HEK293 (cell line): Measurements from ENCODE around the gene NELL1.

ENCODE experiments used
- CTCF ChIA-PET: fragments of 350-600 bp; formaldehyde crosslinking; extraction: SDS; loops from one replicate; lab custom pipeline; 2021; ENCODE audit warnings: antibody characterized with exemption; lab: Yijun Ruan, JAX
- POLR2A ChIA-PET: fragments of 300-600 bp; formaldehyde crosslinking; extraction: SDS; loops from one replicate; lab custom pipeline; 2020; ENCODE audit warnings: antibody characterized with exemption, inconsistent platforms; lab: Yijun Ruan, JAX
- H3K27ac ChIP-seq: fragments of 200-500 bp; sonication (Bioruptor generic); 2 replicates; pipeline ENCODE4 v1.5.1; 2014; ENCODE audit warnings: low read depth, low read length, control low read depth, inconsistent platforms; ENCODE audit errors: extremely low read depth
- H3K36me3 ChIP-seq, 2 experiments: fragments of 200-500 bp in 1 of 2; sonication (Bioruptor generic) in 1 of 2; 1 replicate in 1 of 2; 2 replicates in 1 of 2; pipeline ENCODE4 v1.5.1; 2014 to 2017; ENCODE audit warnings: inconsistent platforms in 2 of 2, low read length in 2 of 2; ENCODE audit not compliant: control insufficient read depth in 2 of 2, insufficient read depth in 1 of 2
- H3K4me1 ChIP-seq: fragments of 200-500 bp; sonication (Bioruptor generic); 2 replicates; pipeline ENCODE4 v1.5.1; 2014; ENCODE audit warnings: mild to moderate bottlenecking, low read length, inconsistent platforms; ENCODE audit not compliant: control insufficient read depth, insufficient read depth
- H3K4me3 ChIP-seq: 2 replicates; pipeline ENCODE4 v1.5.1; 2011; ENCODE audit warnings: low read depth, mild to moderate bottlenecking, control low read depth, low read length, moderate library complexity
- H3K9me3 ChIP-seq: fragments of 200-500 bp; sonication (Bioruptor generic); 2 replicates; pipeline ENCODE4 v1.5.1; 2014; ENCODE audit warnings: low read depth, low read length, inconsistent platforms; ENCODE audit not compliant: control insufficient read depth, insufficient read depth
- GFI1B ChIP-seq: fragments of 450-650 bp; formaldehyde crosslinking; IDR thresholded peaks from 2 replicates; pipeline ENCODE4 v1.5.1; 2016; ENCODE audit warnings: missing biosample characterization, missing genetic modification characterization
- GLIS1 ChIP-seq: fragments of 450-650 bp; formaldehyde crosslinking; IDR thresholded peaks from 2 replicates; pipeline ENCODE4 v1.5.1; 2016; ENCODE audit warnings: missing biosample characterization, missing genetic modification characterization
- HOXA7 ChIP-seq: sonication (generic); formaldehyde crosslinking; IDR thresholded peaks from 2 replicates; pipeline ENCODE4 v1.8.1; 2022; ENCODE audit warnings: missing genetic modification reagents, borderline replicate concordance
- MYNN ChIP-seq: fragments of 450-650 bp; formaldehyde crosslinking; IDR thresholded peaks from 2 replicates; pipeline ENCODE4 v1.5.1; 2016; ENCODE audit warnings: missing biosample characterization, missing genetic modification characterization, borderline replicate concordance
- RBAK ChIP-seq: fragments of 450-650 bp; formaldehyde crosslinking; IDR thresholded peaks from 2 replicates; pipeline ENCODE4 v1.5.1; 2016; ENCODE audit warnings: missing biosample characterization, missing genetic modification characterization
- SALL2 ChIP-seq: fragments of 450-650 bp; formaldehyde crosslinking; IDR thresholded peaks from 2 replicates; pipeline ENCODE4 v1.5.0; 2017; ENCODE audit warnings: missing biosample characterization, mild to moderate bottlenecking, missing genetic modification characterization, borderline replicate concordance
- SP2 ChIP-seq: fragments of 450-650 bp; formaldehyde crosslinking; IDR thresholded peaks from 2 replicates; pipeline ENCODE4 v1.5.1; 2016; ENCODE audit warnings: missing biosample characterization, missing genetic modification characterization
- ZNF112 ChIP-seq: fragments of 450-650 bp; formaldehyde crosslinking; IDR thresholded peaks from 2 replicates; pipeline ENCODE4 v1.5.0; 2017; ENCODE audit warnings: missing biosample characterization, missing genetic modification characterization
- ZNF202 ChIP-seq: fragments of 450-650 bp; formaldehyde crosslinking; IDR thresholded peaks from 2 replicates; pipeline ENCODE4 v1.5.1; 2016; ENCODE audit warnings: missing biosample characterization, missing genetic modification characterization, borderline replicate concordance
- ZNF274 ChIP-seq, 2 experiments: fragments of 200-500 bp in 1 of 2; fragments of 450-650 bp in 1 of 2; sonication (Bioruptor generic) in 1 of 2; formaldehyde crosslinking in 1 of 2; IDR thresholded peaks; 2 replicates each; pipeline versions ENCODE4 v1.5.1 to v1.6.1; 2014 to 2016; ENCODE audit warnings: borderline replicate concordance in 1 of 2, inconsistent platforms in 1 of 2, low read length in 1 of 2, missing biosample characterization in 1 of 2, missing genetic modification characterization in 1 of 2
- ZNF433 ChIP-seq: fragments of 450-650 bp; formaldehyde crosslinking; IDR thresholded peaks from 2 replicates; pipeline ENCODE4 v1.5.1; 2016; ENCODE audit warnings: missing biosample characterization, missing genetic modification characterization, low read depth
- ZNF791 ChIP-seq: fragments of 450-650 bp; formaldehyde crosslinking; IDR thresholded peaks from 2 replicates; pipeline ENCODE4 v1.5.1; 2016; ENCODE audit warnings: missing biosample characterization, missing genetic modification characterization
- TF ChIP-seq, protein P1 (sequence below): fragments of 450-650 bp; formaldehyde crosslinking; IDR thresholded peaks from 2 replicates; pipeline ENCODE4 v1.5.1; 2016; ENCODE audit warnings: missing biosample characterization, missing genetic modification characterization
- TF ChIP-seq, protein P2 (sequence below): fragments of 450-650 bp; formaldehyde crosslinking; IDR thresholded peaks from 2 replicates; pipeline ENCODE4 v1.5.1; 2016; ENCODE audit warnings: missing biosample characterization, missing genetic modification characterization
- TF ChIP-seq, protein P3 (sequence below): fragments of 450-650 bp; formaldehyde crosslinking; IDR thresholded peaks from 2 replicates; pipeline ENCODE4 v1.5.1; 2016; ENCODE audit warnings: missing biosample characterization, missing genetic modification characterization
- TF ChIP-seq, protein P4 (sequence below): fragments of 450-650 bp; formaldehyde crosslinking; IDR thresholded peaks from 2 replicates; pipeline ENCODE4 v1.5.1; 2017; ENCODE audit warnings: missing biosample characterization, missing genetic modification characterization
- TF ChIP-seq, protein P5 (sequence below): fragments of 450-650 bp; formaldehyde crosslinking; IDR thresholded peaks from 2 replicates; pipeline ENCODE4 v1.5.1; 2017; ENCODE audit warnings: missing biosample characterization, mild to moderate bottlenecking, missing genetic modification characterization, moderate library complexity

NELL1 gene

DNA sequence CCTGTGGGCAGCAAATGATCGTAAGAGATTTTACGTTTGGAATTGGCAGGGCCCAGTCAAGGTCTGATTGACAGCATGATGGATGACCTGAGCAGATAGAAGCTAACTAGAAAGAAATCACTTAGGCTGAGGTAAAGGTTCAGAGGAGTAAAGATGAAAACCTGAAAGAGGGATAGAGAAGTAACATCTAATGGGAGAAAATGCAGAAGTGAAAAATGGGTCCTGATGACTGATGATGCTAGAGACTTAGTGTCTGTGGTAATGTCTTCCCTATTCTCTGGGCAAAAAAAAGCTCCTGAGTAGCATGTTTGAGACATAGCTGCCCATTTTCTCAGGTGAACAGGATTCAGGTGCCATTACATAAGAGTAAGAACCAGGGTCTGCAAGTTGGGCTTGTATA is 894.7 kb downstream of the NELL1 start (continued):
- TF ChIP-seq, protein P1, sequence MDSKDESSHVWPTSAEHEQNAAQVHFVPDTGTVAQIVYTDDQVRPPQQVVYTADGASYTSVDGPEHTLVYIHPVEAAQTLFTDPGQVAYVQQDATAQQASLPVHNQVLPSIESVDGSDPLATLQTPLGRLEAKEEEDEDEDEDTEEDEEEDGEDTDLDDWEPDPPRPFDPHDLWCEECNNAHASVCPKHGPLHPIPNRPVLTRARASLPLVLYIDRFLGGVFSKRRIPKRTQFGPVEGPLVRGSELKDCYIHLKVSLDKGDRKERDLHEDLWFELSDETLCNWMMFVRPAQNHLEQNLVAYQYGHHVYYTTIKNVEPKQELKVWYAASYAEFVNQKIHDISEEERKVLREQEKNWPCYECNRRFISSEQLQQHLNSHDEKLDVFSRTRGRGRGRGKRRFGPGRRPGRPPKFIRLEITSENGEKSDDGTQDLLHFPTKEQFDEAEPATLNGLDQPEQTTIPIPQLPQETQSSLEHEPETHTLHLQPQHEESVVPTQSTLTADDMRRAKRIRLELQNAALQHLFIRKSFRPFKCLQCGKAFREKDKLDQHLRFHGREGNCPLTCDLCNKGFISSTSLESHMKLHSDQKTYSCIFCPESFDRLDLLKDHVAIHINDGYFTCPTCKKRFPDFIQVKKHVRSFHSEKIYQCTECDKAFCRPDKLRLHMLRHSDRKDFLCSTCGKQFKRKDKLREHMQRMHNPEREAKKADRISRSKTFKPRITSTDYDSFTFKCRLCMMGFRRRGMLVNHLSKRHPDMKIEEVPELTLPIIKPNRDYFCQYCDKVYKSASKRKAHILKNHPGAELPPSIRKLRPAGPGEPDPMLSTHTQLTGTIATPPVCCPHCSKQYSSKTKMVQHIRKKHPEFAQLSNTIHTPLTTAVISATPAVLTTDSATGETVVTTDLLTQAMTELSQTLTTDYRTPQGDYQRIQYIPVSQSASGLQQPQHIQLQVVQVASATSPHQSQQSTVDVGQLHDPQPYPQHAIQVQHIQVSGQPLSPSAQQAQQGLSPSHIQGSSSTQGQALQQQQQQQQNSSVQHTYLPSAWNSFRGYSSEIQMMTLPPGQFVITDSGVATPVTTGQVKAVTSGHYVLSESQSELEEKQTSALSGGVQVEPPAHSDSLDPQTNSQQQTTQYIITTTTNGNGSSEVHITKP, result no peak

DNA sequence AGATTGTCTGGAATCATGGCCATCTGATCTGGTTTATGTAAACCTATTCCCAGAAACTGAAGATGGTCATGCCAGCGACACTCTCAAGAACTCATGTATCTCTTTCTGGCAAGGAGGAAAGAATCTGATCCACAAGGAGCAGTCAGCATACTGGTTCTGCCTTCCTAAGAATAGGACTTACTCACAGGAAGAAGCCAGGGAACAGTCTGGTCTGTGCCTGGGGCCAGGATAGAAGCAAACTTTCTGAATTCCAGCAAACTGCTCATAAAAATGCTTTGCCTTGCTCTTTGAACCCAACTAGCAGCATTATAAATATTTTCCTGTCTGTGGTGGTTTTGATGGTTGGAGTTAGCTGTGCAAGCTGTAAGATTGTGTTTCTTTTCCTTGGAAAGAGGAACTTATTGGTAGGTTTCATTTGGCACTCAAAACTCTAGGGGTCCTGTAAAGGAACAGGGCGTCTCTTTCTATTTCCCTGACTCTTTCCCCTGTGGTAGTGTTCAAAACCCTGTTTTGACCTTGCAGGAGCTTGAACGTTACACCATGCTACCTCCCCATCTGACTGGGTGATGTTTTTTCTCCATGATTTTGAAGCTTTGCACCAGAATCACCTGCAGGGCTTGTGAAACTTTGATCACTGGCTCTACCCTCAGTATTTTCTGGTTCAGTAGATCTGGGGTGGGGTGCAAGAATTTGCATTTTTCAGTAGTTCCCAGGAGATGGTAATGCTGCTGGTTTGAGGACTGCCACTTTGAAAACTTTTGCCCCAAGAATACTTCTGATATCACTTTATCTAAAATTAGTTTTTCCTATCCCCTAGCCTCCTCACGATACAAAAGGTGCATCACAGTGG is 895.7 kb downstream of the NELL1 start:
- no peaks in the 10 kb centered on the region for H3K36me3 ChIP-seq
- POLR2A ChIA-PET, result no interaction called here
- no peaks in the 10 kb centered on the region for H3K9me3 ChIP-seq
- CTCF ChIA-PET, result interaction anchor here (0.5 to 2.0 kb wide), 2 partner anchors 53 to 213 kb away, joined by 3 to 4 read pairs; no protein-coding TSS in a partner anchor
- no peak overlapping the region for H3K4me3 ChIP-seq
- no peak overlapping the region for H3K27ac ChIP-seq
- TF ChIP-seq, protein P2, sequence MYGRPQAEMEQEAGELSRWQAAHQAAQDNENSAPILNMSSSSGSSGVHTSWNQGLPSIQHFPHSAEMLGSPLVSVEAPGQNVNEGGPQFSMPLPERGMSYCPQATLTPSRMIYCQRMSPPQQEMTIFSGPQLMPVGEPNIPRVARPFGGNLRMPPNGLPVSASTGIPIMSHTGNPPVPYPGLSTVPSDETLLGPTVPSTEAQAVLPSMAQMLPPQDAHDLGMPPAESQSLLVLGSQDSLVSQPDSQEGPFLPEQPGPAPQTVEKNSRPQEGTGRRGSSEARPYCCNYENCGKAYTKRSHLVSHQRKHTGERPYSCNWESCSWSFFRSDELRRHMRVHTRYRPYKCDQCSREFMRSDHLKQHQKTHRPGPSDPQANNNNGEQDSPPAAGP (tag by site-specific recombination), result no peak
- no peaks in the 10 kb centered on the region for H3K4me1 ChIP-seq

DNA sequence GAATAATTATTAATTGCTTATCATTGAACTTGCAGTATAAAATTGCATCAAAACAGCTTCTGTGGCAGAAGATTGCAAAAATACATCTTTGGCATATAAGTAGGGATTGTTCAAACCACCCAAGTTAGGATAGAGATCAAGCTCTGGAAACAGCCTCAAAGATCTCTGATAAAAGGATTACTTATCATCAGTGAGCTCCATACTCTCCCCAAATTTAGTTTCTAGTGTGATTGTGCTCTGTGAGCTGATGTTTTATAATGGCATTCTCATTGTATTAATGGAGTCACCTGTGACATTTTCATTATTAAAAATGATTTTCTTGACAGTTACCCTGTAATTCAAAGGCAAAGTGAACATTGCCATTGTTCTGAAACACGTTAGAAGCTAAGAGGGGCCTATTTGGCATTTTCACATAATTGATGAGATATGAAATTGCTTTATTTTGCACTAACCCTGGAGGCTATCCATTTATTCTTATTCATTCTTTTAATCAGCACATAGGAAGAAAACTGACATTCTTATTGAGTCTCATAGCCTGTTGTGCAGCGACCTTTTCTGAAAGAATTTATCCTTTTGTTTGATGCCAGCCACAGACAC is 897.2 kb downstream of the NELL1 start:
- Histone ChIP-seq H3K27ac (no peak overlapping the region), H3K4me1 (no peaks in the 10 kb centered on the region)
- POLR2A ChIA-PET, result no interaction called here

DNA sequence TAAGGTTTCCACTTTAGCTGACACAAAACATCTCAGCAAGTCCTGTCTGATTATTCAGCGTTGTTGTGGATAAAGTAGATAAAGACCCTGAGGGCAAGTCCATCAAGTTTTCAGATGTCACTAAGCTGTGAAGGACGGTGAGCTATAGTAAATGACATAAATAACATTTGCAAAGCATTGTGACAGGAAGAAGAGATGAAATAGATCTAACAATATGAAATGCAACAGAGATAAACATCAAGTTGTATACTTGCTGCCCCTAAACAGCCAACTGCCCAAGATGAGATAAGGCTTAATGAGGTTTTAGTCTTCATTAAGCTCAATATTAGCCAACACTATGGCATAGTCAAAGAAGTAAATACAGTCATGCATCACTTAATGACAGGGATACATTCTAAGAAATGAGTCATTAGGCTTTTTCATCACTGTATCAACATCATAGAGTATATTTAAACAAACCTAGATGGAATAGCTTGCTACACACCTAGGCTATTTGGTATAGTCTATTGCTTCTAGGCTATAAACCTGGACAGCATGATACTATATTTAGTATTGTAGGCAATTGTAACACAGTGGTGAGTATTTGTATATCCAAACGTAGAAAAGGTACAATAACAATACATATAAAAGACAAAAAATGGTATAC is 898.4 kb downstream of the NELL1 start:
- Histone ChIP-seq H3K36me3 (no peaks in the 10 kb centered on the region), H3K27ac (no peak overlapping the region), H3K4me1 (no peaks in the 10 kb centered on the region), H3K4me3 (no peak overlapping the region), H3K9me3 (no peaks in the 10 kb centered on the region)
- ChIA-PET CTCF (no interaction called here), POLR2A (interaction anchor here (0.6 kb wide), 1 partner anchor 609 kb away, joined by 3 read pairs; no protein-coding TSS in a partner anchor)
- TF ChIP-seq ZNF112 (no peak), GFI1B (tag by site-specific recombination) (no peak), HOXA7 (CRISPR knock-in tag) (no peak), GLIS1 (tag by site-specific recombination) (no peak), MYNN (tag by site-specific recombination) (no peak), SP2 (tag by site-specific recombination) (no peak), ZNF791 (tag by site-specific recombination) (no peak)
- TF ChIP-seq, protein P3, sequence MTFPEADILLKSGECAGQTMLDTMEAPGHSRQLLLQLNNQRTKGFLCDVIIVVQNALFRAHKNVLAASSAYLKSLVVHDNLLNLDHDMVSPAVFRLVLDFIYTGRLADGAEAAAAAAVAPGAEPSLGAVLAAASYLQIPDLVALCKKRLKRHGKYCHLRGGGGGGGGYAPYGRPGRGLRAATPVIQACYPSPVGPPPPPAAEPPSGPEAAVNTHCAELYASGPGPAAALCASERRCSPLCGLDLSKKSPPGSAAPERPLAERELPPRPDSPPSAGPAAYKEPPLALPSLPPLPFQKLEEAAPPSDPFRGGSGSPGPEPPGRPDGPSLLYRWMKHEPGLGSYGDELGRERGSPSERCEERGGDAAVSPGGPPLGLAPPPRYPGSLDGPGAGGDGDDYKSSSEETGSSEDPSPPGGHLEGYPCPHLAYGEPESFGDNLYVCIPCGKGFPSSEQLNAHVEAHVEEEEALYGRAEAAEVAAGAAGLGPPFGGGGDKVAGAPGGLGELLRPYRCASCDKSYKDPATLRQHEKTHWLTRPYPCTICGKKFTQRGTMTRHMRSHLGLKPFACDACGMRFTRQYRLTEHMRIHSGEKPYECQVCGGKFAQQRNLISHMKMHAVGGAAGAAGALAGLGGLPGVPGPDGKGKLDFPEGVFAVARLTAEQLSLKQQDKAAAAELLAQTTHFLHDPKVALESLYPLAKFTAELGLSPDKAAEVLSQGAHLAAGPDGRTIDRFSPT (tag by site-specific recombination), result no peak
- TF ChIP-seq, protein P4, sequence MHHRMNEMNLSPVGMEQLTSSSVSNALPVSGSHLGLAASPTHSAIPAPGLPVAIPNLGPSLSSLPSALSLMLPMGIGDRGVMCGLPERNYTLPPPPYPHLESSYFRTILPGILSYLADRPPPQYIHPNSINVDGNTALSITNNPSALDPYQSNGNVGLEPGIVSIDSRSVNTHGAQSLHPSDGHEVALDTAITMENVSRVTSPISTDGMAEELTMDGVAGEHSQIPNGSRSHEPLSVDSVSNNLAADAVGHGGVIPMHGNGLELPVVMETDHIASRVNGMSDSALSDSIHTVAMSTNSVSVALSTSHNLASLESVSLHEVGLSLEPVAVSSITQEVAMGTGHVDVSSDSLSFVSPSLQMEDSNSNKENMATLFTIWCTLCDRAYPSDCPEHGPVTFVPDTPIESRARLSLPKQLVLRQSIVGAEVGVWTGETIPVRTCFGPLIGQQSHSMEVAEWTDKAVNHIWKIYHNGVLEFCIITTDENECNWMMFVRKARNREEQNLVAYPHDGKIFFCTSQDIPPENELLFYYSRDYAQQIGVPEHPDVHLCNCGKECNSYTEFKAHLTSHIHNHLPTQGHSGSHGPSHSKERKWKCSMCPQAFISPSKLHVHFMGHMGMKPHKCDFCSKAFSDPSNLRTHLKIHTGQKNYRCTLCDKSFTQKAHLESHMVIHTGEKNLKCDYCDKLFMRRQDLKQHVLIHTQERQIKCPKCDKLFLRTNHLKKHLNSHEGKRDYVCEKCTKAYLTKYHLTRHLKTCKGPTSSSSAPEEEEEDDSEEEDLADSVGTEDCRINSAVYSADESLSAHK (tag by site-specific recombination), result no peak

More for the DNA sequence above, 897.2 kb downstream of the NELL1 start:
- CTCF ChIA-PET, result interaction anchor here (2.0 kb wide), 1 partner anchor 55 kb away, joined by 4 read pairs; no protein-coding TSS in a partner anchor
- H3K36me3 ChIP-seq, result no peaks in the 10 kb centered on the region
- H3K4me3 ChIP-seq, result no peak overlapping the region
- H3K9me3 ChIP-seq, result no peaks in the 10 kb centered on the region
- TF ChIP-seq ZNF433 (no peak), RBAK (no peak), SALL2 (tag by site-specific recombination) (no peak), ZNF202 (tag by site-specific recombination) (no peak), ZNF274 (IDR thresholded peaks at IDR 0.05; ENCODE audit: low read length) (no peak), ZNF274 (tag by site-specific recombination; IDR thresholded peaks at IDR 0.05; ENCODE audit: borderline replicate concordance) (no peak)
- TF ChIP-seq, protein P5, sequence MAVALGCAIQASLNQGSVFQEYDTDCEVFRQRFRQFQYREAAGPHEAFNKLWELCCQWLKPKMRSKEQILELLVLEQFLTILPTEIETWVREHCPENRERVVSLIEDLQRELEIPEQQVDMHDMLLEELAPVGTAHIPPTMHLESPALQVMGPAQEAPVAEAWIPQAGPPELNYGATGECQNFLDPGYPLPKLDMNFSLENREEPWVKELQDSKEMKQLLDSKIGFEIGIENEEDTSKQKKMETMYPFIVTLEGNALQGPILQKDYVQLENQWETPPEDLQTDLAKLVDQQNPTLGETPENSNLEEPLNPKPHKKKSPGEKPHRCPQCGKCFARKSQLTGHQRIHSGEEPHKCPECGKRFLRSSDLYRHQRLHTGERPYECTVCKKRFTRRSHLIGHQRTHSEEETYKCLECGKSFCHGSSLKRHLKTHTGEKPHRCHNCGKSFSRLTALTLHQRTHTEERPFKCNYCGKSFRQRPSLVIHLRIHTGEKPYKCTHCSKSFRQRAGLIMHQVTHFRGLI (tag by site-specific recombination), result no peak
